ENCODE measurements around the gene PCYT2. TPM values are rescaled to one million over a fixed set of nuclear protein-coding genes. Genes with fewer than 3 reads are reported as not detected.

The PCYT2 gene
- total RNA-seq, 1 experiment from 2014 or later = 51.5 TPM

GRCh38 chr17:81952792-81953228, 41.6 kb upstream of the PCYT2 start (continued):
- no peak for TF ChIP-seq REST (IDR thresholded peaks at IDR 0.05; ENCODE audit: low read depth)
- no peak for TF ChIP-seq FOSL1 (IDR thresholded peaks at IDR 0.05; ENCODE audit: low read depth)
- TF ChIP-seq JUND (IDR thresholded peaks at IDR 0.05) = no peak
- no peak for TF ChIP-seq EZH2phosphoT487 (IDR thresholded peaks at IDR 0.05; ENCODE audit: borderline replicate concordance)
- no peak for TF ChIP-seq SIN3A (IDR thresholded peaks at IDR 0.05; ENCODE audit: low read depth)

- CTCF ChIA-PET = interaction anchor here (2.0 to 3.5 kb wide), 2 partner anchors 8 to 69 kb away, joined by 7 to 22 read pairs; partner anchors contain the start of genes CENPX and LRRC45
- intact Hi-C loops (cut with micrococcal nuclease) = no loop called here
- no peak for TF ChIP-seq SRF (IDR thresholded peaks at IDR 0.05; ENCODE audit: low read depth)
These were observed 40.8 kb upstream of the PCYT2 start for GRCh38 chr17:81951785-81952684.

More at GRCh38 chr17:81951785-81952684, 40.8 kb upstream of the PCYT2 start:
- no peaks in the 10 kb centered on the region for H3K27me3 ChIP-seq (ENCODE audit: insufficient read depth, low read length)
- H3K9ac ChIP-seq (ENCODE audit: low read length) = no peak overlapping the region
- DNase-seq (ENCODE audit: low read depth, low spot score) (no peak), ATAC-seq (no peak)
- no peak overlapping the region for H3K4me2 ChIP-seq (ENCODE audit: low read length)
- POLR2A ChIA-PET = interaction anchor here (0.9 to 2.6 kb wide), 2 partner anchors 70 to 91 kb away, joined by 4 to 6 read pairs; partner anchors contain the start of genes CENPX and LRRC45
- BruUV-seq (replicated peaks) = no TSS peak
- H3K79me2 ChIP-seq (ENCODE audit: insufficient read depth, low read length) = no peaks in the 10 kb centered on the region
- H4K20me1 ChIP-seq (ENCODE audit: insufficient read depth) = no peaks in the 10 kb centered on the region
- RAD21 ChIA-PET (ENCODE audit: low non-redundant PET in 1 of 2, low total read pairs in 2 of 2, uncharacterized antibody in 2 of 2, unreplicated experiment in 2 of 2) = no interaction called here
- H3K4me3 ChIP-seq (replicated peaks in 1 of 2; ENCODE audit: low read depth in 1 of 2, low read length in 2 of 2) = no peak overlapping the region
- H3K9me3 ChIP-seq (ENCODE audit: control insufficient read depth in 1 of 2, insufficient read depth in 1 of 2, low read depth in 1 of 2, low read length in 2 of 2) = no peaks in the 10 kb centered on the region
- H2AFZ ChIP-seq (ENCODE audit: low read depth, low read length, poor library complexity, severe bottlenecking) = no peak overlapping the region
- H3K27ac ChIP-seq (ENCODE audit: low read depth, low read length) = no peak overlapping the region
- H3K4me1 ChIP-seq (ENCODE audit: control insufficient read depth in 1 of 2, insufficient read depth in 2 of 2, low read length in 2 of 2) = peaks cover 0 to 13% of the 10 kb centered on the region in 2 experiments; a peak in 1 of 4 replicates
- H3K36me3 ChIP-seq (ENCODE audit: control insufficient read depth in 1 of 2, insufficient read depth in 2 of 2, low read length in 2 of 2) = no peaks in the 10 kb centered on the region
- H3K9me2 ChIP-seq (ENCODE audit: insufficient read depth) = no peaks in the 10 kb centered on the region
